K562 (cell line): ENCODE results near the gene RNPEPL1. TPM values are rescaled to one million over a fixed set of nuclear protein-coding genes. Genes with fewer than 3 reads are reported as not detected.

Experiments used
- C11orf30 ChIP-seq: fragments of 450-650 bp; IDR thresholded peaks from 2 replicates; pipeline ENCODE4 v1.6.1; 2016; ENCODE audit warnings: low read depth, mild to moderate bottlenecking
- CREM ChIP-seq: IDR thresholded peaks from 2 replicates; pipeline ENCODE4 v1.6.1; 2014; ENCODE audit warnings: antibody characterized with exemption, low read depth
- E2F1 ChIP-seq: sonication (generic); formaldehyde crosslinking; IDR thresholded peaks from 2 replicates; pipeline ENCODE4 v1.8.1; 2023; ENCODE audit warnings: mild to moderate bottlenecking, missing genetic modification reagents, moderate library complexity
- FOXK2 ChIP-seq, 2 experiments: fragments of 450-650 bp; IDR thresholded peaks in 1 of 2; conservative IDR thresholded peaks in 1 of 2; 2 replicates each; pipeline ENCODE4 v1.6.1; 2016; ENCODE audit warnings: low read depth in 2 of 2, mild to moderate bottlenecking in 1 of 2
- HCFC1 ChIP-seq: IDR thresholded peaks from 2 replicates; pipeline ENCODE4 v1.6.1; 2012; ENCODE audit warnings: low read depth, low read length, improper control_type of control experiment
- MTF1 ChIP-seq: fragments of 250-450 bp; sonication (Bioruptor Pico); IDR thresholded peaks from 2 replicates; pipeline ENCODE4 v1.9.0; 2021; ENCODE audit warnings: moderate library complexity, mild to moderate bottlenecking, inconsistent platforms, borderline replicate concordance
- NR4A1 ChIP-seq, 2 experiments: fragments of 250-450 bp in 1 of 2; fragments of 450-650 bp in 1 of 2; sonication (Bioruptor Pico) in 1 of 2; IDR thresholded peaks; 2 replicates each; pipeline versions ENCODE4 v1.4.0 to v1.6.1; 2016 to 2020; ENCODE audit warnings: mild to moderate bottlenecking in 2 of 2, missing compliant biosample characterization in 1 of 2, missing genetic modification characterization in 1 of 2, moderate library complexity in 1 of 2
- PHF8 ChIP-seq: fragments of 200-600 bp; sonication (generic); IDR thresholded peaks from 2 replicates; pipeline ENCODE4 v1.6.1; 2012; ENCODE audit warnings: mixed run types, mild to moderate bottlenecking, inconsistent platforms, low read length, moderate library complexity, borderline replicate concordance
- POLR2H ChIP-seq: IDR thresholded peaks from 2 replicates; pipeline ENCODE4 v1.6.1; 2016; ENCODE audit warnings: missing genetic modification characterization, low read depth, mild to moderate bottlenecking, control low read depth, missing compliant biosample characterization, moderate library complexity
- SAP30 ChIP-seq: fragments of 200-600 bp; sonication (generic); IDR thresholded peaks from 2 replicates; pipeline ENCODE4 v1.6.1; 2012; ENCODE audit warnings: borderline replicate concordance, low read depth, mild to moderate bottlenecking, moderate library complexity, low read length, control low read depth, inconsistent platforms; ENCODE audit not compliant: insufficient read depth, poor library complexity, severe bottlenecking
- SIN3B ChIP-seq: fragments of 450-650 bp; IDR thresholded peaks from 2 replicates; pipeline ENCODE4 v1.6.1; 2017; ENCODE audit warnings: low read depth, mild to moderate bottlenecking, moderate library complexity
- SP1 ChIP-seq: sonication (generic); formaldehyde crosslinking; IDR thresholded peaks from 2 replicates; pipeline ENCODE4 v1.8.1; 2022; ENCODE audit warnings: mild to moderate bottlenecking, missing genetic modification reagents
- YY1 ChIP-seq, 3 experiments: IDR thresholded peaks; 2 replicates each; pipeline ENCODE4 v1.6.1; 2011; ENCODE audit warnings: low read length in 2 of 3, mild to moderate bottlenecking in 2 of 3, moderate library complexity in 2 of 3, borderline replicate concordance in 1 of 3, control low read depth in 1 of 3, low read depth in 1 of 3; ENCODE audit not compliant: insufficient read depth in 3 of 3, insufficient replicate concordance in 2 of 3, control insufficient read depth in 1 of 3, insufficient read length in 1 of 3; ENCODE audit errors: extremely low read depth in 1 of 3
- ZFX ChIP-seq: sonication (generic); formaldehyde crosslinking; IDR thresholded peaks from 2 replicates; pipeline ENCODE4 v1.8.0; 2022; ENCODE audit warnings: mild to moderate bottlenecking, missing genetic modification reagents, moderate library complexity
- ZNF76 ChIP-seq: fragments of 250-450 bp; sonication (Bioruptor Pico); IDR thresholded peaks from 2 replicates; pipeline ENCODE4 v1.4.0; 2020; ENCODE audit warnings: mild to moderate bottlenecking, moderate library complexity, borderline replicate concordance
- ZNF766 ChIP-seq: fragments of 200-800 bp; sonication (Bioruptor generic); conservative IDR thresholded peaks from 2 replicates; pipeline ENCODE4 v1.6.1; 2016; ENCODE audit warnings: missing genetic modification characterization, missing compliant biosample characterization
- polyA plus RNA-seq, 8 experiments: library from polyadenylated mRNA; depleted of rRNA in 4 of 8; stranded (reverse) in 5 of 8; unstranded in 3 of 8; fragments of >200 nt; fragmentation: Nextera tagmentation in 2 of 8; fragmentation: Illumina TruSeq in 1 of 8; extraction: Ambion mirVana in 2 of 8; extraction: Trizol in 1 of 8; gene quantifications; 2 replicates each; pipeline versions ENCODE4 v1.2.1 to v1.2.3, GENCODE V29; 2011 to 2014; ENCODE audit warnings: inconsistent platforms in 1 of 8, missing spikeins in 1 of 8
- total RNA-seq, 7 experiments: library from RNA; depleted of rRNA in 6 of 7; stranded (reverse); fragments of >200 nt in 6 of 7; fragmentation: Illumina TruSeq in 2 of 7; extraction: Trizol in 2 of 7; gene quantifications; 2 replicates each; pipeline versions ENCODE4 v1.2.1 to v1.2.3, GENCODE V29; 2011 to 2021; ENCODE audit warnings: low replicate concordance in 1 of 7
- TF ChIP-seq, protein P1 (sequence below), 2 experiments: fragments of 450-650 bp; conservative IDR thresholded peaks; 2 replicates each; pipeline ENCODE4 v1.6.1; 2017; ENCODE audit warnings: mild to moderate bottlenecking in 2 of 2, moderate library complexity in 2 of 2
- TF ChIP-seq, protein P2 (sequence below): fragments of 250-450 bp; sonication (Bioruptor Pico); IDR thresholded peaks from 2 replicates; pipeline ENCODE4 v1.4.0; 2020; ENCODE audit warnings: mild to moderate bottlenecking
- TF ChIP-seq, protein P3 (sequence below): fragments of 200-800 bp; sonication (Bioruptor generic); IDR thresholded peaks from 2 replicates; pipeline ENCODE4 v1.6.1; 2017; ENCODE audit warnings: missing genetic modification characterization, missing compliant biosample characterization

The RNPEPL1 gene
- total and polyA plus RNA-seq, 9 of the 15 experiments (the other 6 are each of a cell fraction or from before 2014, with no cell fraction given), result 0.07 to 38.7 (median 5.6) TPM

DNA sequence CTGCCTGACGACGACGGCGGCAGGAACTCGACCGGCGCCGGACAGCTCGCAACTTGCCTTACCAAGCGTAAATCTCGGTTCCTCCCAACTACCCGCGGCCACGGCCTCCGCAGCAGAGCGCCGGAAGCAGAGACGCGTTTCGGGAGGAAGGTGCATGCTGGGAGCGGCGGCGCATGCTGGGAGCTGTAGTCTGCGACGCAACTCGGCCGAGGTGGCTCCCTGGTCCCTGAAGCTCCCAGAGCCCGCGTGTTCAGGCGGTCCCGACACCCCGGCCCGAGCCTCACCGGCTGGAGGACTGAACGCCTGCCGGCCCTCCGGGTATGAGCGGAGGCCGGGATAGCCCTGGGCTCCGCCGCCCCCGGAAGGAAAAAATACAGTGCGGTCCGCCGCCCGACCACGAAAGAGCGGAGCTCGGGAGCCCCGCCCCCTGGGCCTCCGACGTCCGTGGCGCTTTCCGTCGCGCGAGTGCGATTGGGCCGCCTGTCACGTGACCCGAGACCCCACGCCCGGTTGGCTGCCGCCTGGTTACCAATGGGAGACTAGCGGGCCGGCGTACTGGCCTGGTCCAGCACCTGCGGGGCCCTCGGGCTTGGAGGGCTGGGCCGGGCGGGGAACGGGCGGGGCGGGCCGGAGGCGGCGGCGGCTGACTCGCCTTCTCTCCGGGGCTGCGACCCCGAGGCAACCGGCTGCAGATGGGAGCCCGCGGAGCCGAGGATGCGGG, 18.1 kb downstream of the RNPEPL1 start, which contains the start of gene CAPN10 (continued):
- TF ChIP-seq YY1 (IDR thresholded peaks at IDR 0.05; ENCODE audit: borderline replicate concordance in 1 of 3, control insufficient read depth in 1 of 3, extremely low read depth in 1 of 3, insufficient read depth in 3 of 3, insufficient read length in 1 of 3, insufficient replicate concordance in 2 of 3, low read depth in 1 of 3, low read length in 2 of 3), result peak in 2 of 3 experiments; percentile 24 to 49
- TF ChIP-seq SP1 (CRISPR knock-in tag), result peak; percentile 76
- TF ChIP-seq HCFC1, result peak; percentile 96
- peak; percentile 56; the same call in 1 of the 2 replicates for TF ChIP-seq ZNF76 (CRISPR knock-in tag)
- TF ChIP-seq, protein P1, sequence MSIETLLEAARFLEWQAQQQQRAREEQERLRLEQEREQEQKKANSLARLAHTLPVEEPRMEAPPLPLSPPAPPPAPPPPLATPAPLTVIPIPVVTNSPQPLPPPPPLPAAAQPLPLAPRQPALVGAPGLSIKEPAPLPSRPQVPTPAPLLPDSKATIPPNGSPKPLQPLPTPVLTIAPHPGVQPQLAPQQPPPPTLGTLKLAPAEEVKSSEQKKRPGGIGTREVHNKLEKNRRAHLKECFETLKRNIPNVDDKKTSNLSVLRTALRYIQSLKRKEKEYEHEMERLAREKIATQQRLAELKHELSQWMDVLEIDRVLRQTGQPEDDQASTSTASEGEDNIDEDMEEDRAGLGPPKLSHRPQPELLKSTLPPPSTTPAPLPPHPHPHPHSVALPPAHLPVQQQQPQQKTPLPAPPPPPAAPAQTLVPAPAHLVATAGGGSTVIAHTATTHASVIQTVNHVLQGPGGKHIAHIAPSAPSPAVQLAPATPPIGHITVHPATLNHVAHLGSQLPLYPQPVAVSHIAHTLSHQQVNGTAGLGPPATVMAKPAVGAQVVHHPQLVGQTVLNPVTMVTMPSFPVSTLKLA (conservative IDR thresholded peaks at IDR 0.05), result peak; percentile 71 to 83; a peak in 3 of 4 replicates
- peak; percentile 83 for TF ChIP-seq ZFX (CRISPR knock-in tag)
- TF ChIP-seq CREM, result peak; percentile 92
- peak in 1 of 2 experiments; percentile 63; a peak in 2 of 4 replicates for TF ChIP-seq FOXK2 (conservative IDR thresholded peaks at IDR 0.05 in 1 of 2, IDR thresholded peaks at IDR 0.05 in 1 of 2; ENCODE audit: low read depth in 2 of 2)
- peak; percentile 40 for TF ChIP-seq SAP30
- peak; percentile 81 for TF ChIP-seq ZNF766 (CRISPR knock-in tag)
- TF ChIP-seq PHF8, result peak; percentile 87; the same call in 1 of the 2 replicates
- no peak for TF ChIP-seq NR4A1 (CRISPR knock-in tag; IDR thresholded peaks at IDR 0.05)
- no peak for TF ChIP-seq NR4A1 (tag; IDR thresholded peaks at IDR 0.05)
- no peak for TF ChIP-seq MTF1
- TF ChIP-seq E2F1, result 0 out of 2 replicates have a peak, but pooled peaks have one; percentile 21
- peak; percentile 92 for TF ChIP-seq C11orf30
- peak; percentile 82 for TF ChIP-seq SIN3B
- TF ChIP-seq POLR2H (tag), result no peak
- TF ChIP-seq, protein P2, sequence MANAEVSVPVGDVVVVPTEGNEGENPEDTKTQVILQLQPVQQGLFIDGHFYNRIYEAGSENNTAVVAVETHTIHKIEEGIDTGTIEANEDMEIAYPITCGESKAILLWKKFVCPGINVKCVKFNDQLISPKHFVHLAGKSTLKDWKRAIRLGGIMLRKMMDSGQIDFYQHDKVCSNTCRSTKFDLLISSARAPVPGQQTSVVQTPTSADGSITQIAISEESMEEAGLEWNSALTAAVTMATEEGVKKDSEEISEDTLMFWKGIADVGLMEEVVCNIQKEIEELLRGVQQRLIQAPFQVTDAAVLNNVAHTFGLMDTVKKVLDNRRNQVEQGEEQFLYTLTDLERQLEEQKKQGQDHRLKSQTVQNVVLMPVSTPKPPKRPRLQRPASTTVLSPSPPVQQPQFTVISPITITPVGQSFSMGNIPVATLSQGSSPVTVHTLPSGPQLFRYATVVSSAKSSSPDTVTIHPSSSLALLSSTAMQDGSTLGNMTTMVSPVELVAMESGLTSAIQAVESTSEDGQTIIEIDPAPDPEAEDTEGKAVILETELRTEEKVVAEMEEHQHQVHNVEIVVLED (CRISPR knock-in tag), result peak; percentile 78
- TF ChIP-seq, protein P3, sequence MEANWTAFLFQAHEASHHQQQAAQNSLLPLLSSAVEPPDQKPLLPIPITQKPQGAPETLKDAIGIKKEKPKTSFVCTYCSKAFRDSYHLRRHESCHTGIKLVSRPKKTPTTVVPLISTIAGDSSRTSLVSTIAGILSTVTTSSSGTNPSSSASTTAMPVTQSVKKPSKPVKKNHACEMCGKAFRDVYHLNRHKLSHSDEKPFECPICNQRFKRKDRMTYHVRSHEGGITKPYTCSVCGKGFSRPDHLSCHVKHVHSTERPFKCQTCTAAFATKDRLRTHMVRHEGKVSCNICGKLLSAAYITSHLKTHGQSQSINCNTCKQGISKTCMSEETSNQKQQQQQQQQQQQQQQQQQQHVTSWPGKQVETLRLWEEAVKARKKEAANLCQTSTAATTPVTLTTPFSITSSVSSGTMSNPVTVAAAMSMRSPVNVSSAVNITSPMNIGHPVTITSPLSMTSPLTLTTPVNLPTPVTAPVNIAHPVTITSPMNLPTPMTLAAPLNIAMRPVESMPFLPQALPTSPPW (CRISPR knock-in tag), result peak; percentile 55
